AG10803 (cell line): ENCODE measurements around the gene EPB41L1.

Experiments
- DNase-seq: peaks from one replicate; pipeline ENCODE4 v3.0.0; 2010; ENCODE audit warnings: low read depth
- H3K4me3 ChIP-seq: 2 replicates; pipeline ENCODE4 v1.5.1; 2011; ENCODE audit warnings: mild to moderate bottlenecking, low read length, control low read depth
- TF ChIP-seq, protein P1 (sequence below): conservative IDR thresholded peaks from 2 replicates; pipeline ENCODE4 v1.5.1; 2011; ENCODE audit warnings: mild to moderate bottlenecking, low read length, control low read depth, inconsistent platforms

Gene EPB41L1

DNA sequence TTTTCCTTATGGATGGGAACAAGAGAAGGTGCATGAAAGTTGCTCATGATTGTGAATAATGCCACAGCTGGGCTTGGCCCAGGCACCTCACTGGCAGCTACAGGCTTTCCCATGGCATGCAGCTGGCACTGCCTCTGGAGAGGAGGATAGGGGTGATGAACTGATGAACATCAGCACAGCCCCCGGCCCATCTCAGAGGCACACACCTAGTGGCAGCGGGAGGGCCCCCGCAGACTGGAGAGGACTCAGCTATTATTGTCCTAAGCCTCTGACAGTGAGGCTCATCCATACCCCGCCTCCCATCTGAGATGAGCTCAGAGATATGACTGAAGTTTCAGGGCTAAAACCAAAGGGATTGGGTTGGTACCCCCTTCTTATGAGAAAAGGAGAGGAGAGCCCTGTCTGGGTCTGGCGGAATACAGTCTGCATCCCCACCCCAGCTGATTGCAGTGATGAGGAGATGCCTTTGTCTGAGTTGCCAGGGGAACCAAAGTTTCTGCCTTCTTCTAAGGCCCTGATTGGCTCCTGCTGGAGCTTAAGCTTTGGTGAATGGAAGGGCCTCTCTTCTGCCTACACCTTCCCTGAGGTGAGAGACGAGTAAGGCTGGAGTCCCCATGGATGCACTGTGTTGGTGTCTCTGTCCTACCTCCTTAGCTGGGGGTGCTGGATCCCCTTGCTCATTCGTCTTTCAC, 27.6 kb upstream of the EPB41L1 start:
- TF ChIP-seq, protein P1, sequence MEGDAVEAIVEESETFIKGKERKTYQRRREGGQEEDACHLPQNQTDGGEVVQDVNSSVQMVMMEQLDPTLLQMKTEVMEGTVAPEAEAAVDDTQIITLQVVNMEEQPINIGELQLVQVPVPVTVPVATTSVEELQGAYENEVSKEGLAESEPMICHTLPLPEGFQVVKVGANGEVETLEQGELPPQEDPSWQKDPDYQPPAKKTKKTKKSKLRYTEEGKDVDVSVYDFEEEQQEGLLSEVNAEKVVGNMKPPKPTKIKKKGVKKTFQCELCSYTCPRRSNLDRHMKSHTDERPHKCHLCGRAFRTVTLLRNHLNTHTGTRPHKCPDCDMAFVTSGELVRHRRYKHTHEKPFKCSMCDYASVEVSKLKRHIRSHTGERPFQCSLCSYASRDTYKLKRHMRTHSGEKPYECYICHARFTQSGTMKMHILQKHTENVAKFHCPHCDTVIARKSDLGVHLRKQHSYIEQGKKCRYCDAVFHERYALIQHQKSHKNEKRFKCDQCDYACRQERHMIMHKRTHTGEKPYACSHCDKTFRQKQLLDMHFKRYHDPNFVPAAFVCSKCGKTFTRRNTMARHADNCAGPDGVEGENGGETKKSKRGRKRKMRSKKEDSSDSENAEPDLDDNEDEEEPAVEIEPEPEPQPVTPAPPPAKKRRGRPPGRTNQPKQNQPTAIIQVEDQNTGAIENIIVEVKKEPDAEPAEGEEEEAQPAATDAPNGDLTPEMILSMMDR = no peak
- no peak overlapping the region for H3K4me3 ChIP-seq
- no peak for DNase-seq

GRCh38 chr20:36128463-36129159, 25.9 kb upstream of the EPB41L1 start:
- DNase-seq = peak; percentile 88
- TF ChIP-seq, protein P1 = no peak
- H3K4me3 ChIP-seq = no peak overlapping the region

GRCh38 chr20:36129160-36129543, 25.4 kb upstream of the EPB41L1 start:
- no peak for DNase-seq
- no peak overlapping the region for H3K4me3 ChIP-seq
- TF ChIP-seq, protein P1 = no peak

- DNase-seq = peak; percentile 11
- TF ChIP-seq, protein P1 = no peak
- H3K4me3 ChIP-seq = no peak overlapping the region
These were observed 24.1 kb upstream of the EPB41L1 start for GRCh38 chr20:36130390-36130789.

GRCh38 chr20:36132802-36133211, 21.7 kb upstream of the EPB41L1 start:
- DNase-seq = no peak
- no peak overlapping the region for H3K4me3 ChIP-seq
- TF ChIP-seq, protein P1 = no peak

DNA sequence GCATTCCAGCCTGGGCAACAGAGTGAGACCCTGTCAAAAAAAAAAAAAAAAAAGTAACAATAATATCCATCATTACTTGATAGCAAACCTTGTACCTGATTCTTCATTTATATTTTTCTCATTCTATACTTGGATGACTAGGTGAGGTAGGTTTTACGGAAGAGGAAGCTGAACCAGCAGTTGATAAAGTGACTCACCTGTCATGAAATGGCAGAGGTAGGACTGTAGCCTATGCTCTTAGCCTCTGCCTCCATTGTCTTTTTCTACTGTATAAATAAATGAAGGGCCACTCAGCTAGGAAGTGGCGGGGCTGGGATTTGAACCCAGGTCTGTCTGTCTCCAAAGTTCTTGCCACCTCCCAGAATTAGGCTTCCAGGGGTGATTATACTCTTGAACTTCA, 20.7 kb upstream of the EPB41L1 start:
- TF ChIP-seq, protein P1 = no peak
- no peak for DNase-seq
- no peak overlapping the region for H3K4me3 ChIP-seq

GRCh38 chr20:36135159-36135558, 19.4 kb upstream of the EPB41L1 start:
- TF ChIP-seq, protein P1 = no peak
- no peak overlapping the region for H3K4me3 ChIP-seq
- DNase-seq = no peak
